Activated CD8-positive, alpha-beta T cell treated with anti-CD3 and anti-CD28 coated beads for 36 hours (primary cell): Measurements from ENCODE around the gene MYO15B. TPM values are rescaled to one million over a fixed set of nuclear protein-coding genes. Genes with fewer than 3 reads are reported as not detected.

ENCODE experiments used
- ATAC-seq: fragments of 200-7000 bp; cut with Tn5 transposase; one replicate; pipeline ENCODE4 v1.10.0; 2021; ENCODE audit warnings: mild to moderate bottlenecking, moderate library complexity
- CTCF ChIA-PET: fragments of 350-600 bp; sonication (Branson Sonifier 250); formaldehyde crosslinking; loops from one replicate; lab custom pipeline; 2021; ENCODE audit warnings: antibody characterized with exemption; lab: Charles Lee
- POLR2A ChIA-PET: fragments of 350-600 bp; sonication (Branson Sonifier 250); formaldehyde crosslinking; loops from one replicate; lab custom pipeline; 2021; ENCODE audit warnings: antibody characterized with exemption; lab: Charles Lee
- DNase-seq: peaks from one replicate; pipeline ENCODE4 v3.0.0-alpha.2; 2020
- H3K27ac Mint-ChIP-seq: one replicate; pipeline ENCODE4 v1.8.0; 2021; ENCODE audit warnings: mild to moderate bottlenecking, mixed read lengths
- H3K27me3 Mint-ChIP-seq: one replicate; pipeline ENCODE4 v1.8.0; 2021; ENCODE audit warnings: mixed read lengths
- H3K36me3 Mint-ChIP-seq: one replicate; pipeline ENCODE4 v1.8.0; 2021; ENCODE audit warnings: low read depth, mixed read lengths
- H3K4me1 Mint-ChIP-seq: one replicate; pipeline ENCODE4 v1.8.0; 2021; ENCODE audit warnings: low read depth, mixed read lengths
- H3K4me3 Mint-ChIP-seq: one replicate; pipeline ENCODE4 v1.8.0; 2021; ENCODE audit warnings: mild to moderate bottlenecking, moderate library complexity, mixed read lengths
- H3K9me3 Mint-ChIP-seq: one replicate; pipeline ENCODE4 v1.8.0; 2021; ENCODE audit warnings: mixed read lengths
- CTCF ChIP-seq: fragments of 200-600 bp; IDR thresholded peaks from one replicate; pipeline ENCODE4 v1.8.0; 2022; ENCODE audit warnings: antibody characterized with exemption, mild to moderate bottlenecking
- intact Hi-C: fragments of 100-400 bp; cut with micrococcal nuclease; formaldehyde crosslinking; loops from one replicate; pipeline ENCODE4 v1.10.0; 2022
- total RNA-seq, 2 experiments: library from RNA; stranded (reverse); gene quantifications; one replicate each; pipeline ENCODE4 v1.2.3, GENCODE V29; 2021

MYO15B gene
- total RNA-seq, 2 experiments from 2014 or later = 24.9 to 28.7 TPM

GRCh38 chr17:75542728-75543336 lies 44.8 kb upstream of the MYO15B start:
- H3K27ac Mint-ChIP-seq = no peak overlapping the region
- no peak for ATAC-seq
- no peaks in the 10 kb centered on the region for H3K4me1 Mint-ChIP-seq
- CTCF ChIA-PET = no interaction called here
- H3K9me3 Mint-ChIP-seq = no peaks in the 10 kb centered on the region
- intact Hi-C loops = no loop called here
- no peaks in the 10 kb centered on the region for H3K27me3 Mint-ChIP-seq
- no peak overlapping the region for H3K4me3 Mint-ChIP-seq
- no peak for DNase-seq
- TF ChIP-seq CTCF = no peak
- no peaks in the 10 kb centered on the region for H3K36me3 Mint-ChIP-seq
- POLR2A ChIA-PET = interaction anchor here (0.6 to 0.9 kb wide), 2 partner anchors 18 to 37 kb away, joined by 3 to 4 read pairs; partner anchors contain the start of gene LLGL2

GRCh38 chr17:75544250-75544649 lies 43.4 kb upstream of the MYO15B start:
- no peak for TF ChIP-seq CTCF
- ATAC-seq = no peak
- no peak for DNase-seq
- Mint-ChIP-seq H3K9me3 (no peaks in the 10 kb centered on the region), H3K4me1 (no peaks in the 10 kb centered on the region), H3K27ac (no peak overlapping the region), H3K27me3 (no peaks in the 10 kb centered on the region), H3K4me3 (no peak overlapping the region), H3K36me3 (no peaks in the 10 kb centered on the region)
- intact Hi-C loops = no loop called here
- CTCF ChIA-PET = no interaction called here
- POLR2A ChIA-PET = interaction anchor here (1.9 kb wide), 1 partner anchor 9 kb away, joined by 7 read pairs; no protein-coding TSS in a partner anchor

GRCh38 chr17:75546181-75546580 lies 41.4 kb upstream of the MYO15B start:
- POLR2A ChIA-PET = no interaction called here
- intact Hi-C loops = no loop called here
- H3K27me3 Mint-ChIP-seq = no peaks in the 10 kb centered on the region
- no peaks in the 10 kb centered on the region for H3K36me3 Mint-ChIP-seq
- H3K4me3 Mint-ChIP-seq = no peak overlapping the region
- DNase-seq = no peak
- no peak overlapping the region for H3K27ac Mint-ChIP-seq
- CTCF ChIA-PET = no interaction called here
- ATAC-seq = no peak
- no peak for TF ChIP-seq CTCF
- H3K9me3 Mint-ChIP-seq = no peaks in the 10 kb centered on the region
- no peaks in the 10 kb centered on the region for H3K4me1 Mint-ChIP-seq

- ChIA-PET POLR2A (no interaction called here), CTCF (no interaction called here)
- intact Hi-C loops = no loop called here
- Mint-ChIP-seq H3K27me3 (no peaks in the 10 kb centered on the region), H3K4me1 (no peaks in the 10 kb centered on the region), H3K27ac (no peak overlapping the region), H3K9me3 (no peaks in the 10 kb centered on the region), H3K4me3 (no peak overlapping the region), H3K36me3 (no peaks in the 10 kb centered on the region)
- TF ChIP-seq CTCF = no peak
- no peak for ATAC-seq
- DNase-seq = no peak
These were observed 40.5 kb upstream of the MYO15B start for GRCh38 chr17:75547091-75547490.

- CTCF ChIA-PET = no interaction called here
- intact Hi-C loops = no loop called here
- Mint-ChIP-seq H3K27ac (no peak overlapping the region), H3K4me3 (no peak overlapping the region), H3K4me1 (no peaks in the 10 kb centered on the region), H3K36me3 (no peaks in the 10 kb centered on the region), H3K9me3 (no peaks in the 10 kb centered on the region), H3K27me3 (no peaks in the 10 kb centered on the region)
- POLR2A ChIA-PET = no interaction called here
- no peak for ATAC-seq
- TF ChIP-seq CTCF = no peak
- DNase-seq = no peak
These were observed 38.8 kb upstream of the MYO15B start for GRCh38 chr17:75548813-75549212.
